ENCODE measurements around the gene WSCD1. TPM values are rescaled to one million over a fixed set of nuclear protein-coding genes. Genes with fewer than 3 reads are reported as not detected.

The WSCD1 gene
- total and polyA plus RNA-seq, 2 of the 4 experiments (the other 2 are of a cell fraction) = 0.07 TPM; not detected in 1

DNA sequence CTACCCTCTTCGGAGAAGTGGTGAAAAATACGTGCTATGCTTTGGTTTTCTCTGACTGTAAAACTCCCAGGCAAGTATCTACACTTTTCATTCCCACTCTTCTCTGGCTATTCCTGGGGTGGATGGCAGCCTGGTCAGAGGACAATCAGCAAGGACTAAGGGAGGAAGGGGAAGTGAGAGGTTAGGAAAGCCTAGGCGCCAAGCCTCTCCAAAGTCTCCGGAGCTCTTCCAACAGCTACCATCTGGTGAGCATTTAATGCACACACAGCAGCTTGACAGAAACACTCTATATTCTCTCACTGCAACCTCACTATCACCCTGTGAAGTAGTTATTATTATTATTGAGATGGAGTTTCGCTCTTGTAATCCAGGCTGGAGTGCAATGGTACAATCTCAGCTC is 65.1 kb downstream of the WSCD1 start:
- POLR2A ChIA-PET (ENCODE audit: unreplicated experiment) = no interaction called here
- H3K27me3 ChIP-seq (ENCODE audit: control insufficient read depth, insufficient read depth, low read length) = no peaks in the 10 kb centered on the region
- no peak overlapping the region for H4K91ac ChIP-seq (ENCODE audit: insufficient read depth, low read depth, low read length)
- H3K23ac ChIP-seq (ENCODE audit: low read depth, low read length) = no peak overlapping the region
- CTCF ChIA-PET = no interaction called here
- H3K4me2 ChIP-seq (ENCODE audit: low read depth, low read length) = no peak overlapping the region
- no peak overlapping the region for H4K5ac ChIP-seq (ENCODE audit: low read depth, low read length)
- no peak overlapping the region for H3K18ac ChIP-seq (ENCODE audit: low read depth, low read length)
- dilution Hi-C loops (cut with HindIII; ENCODE audit: low sequenced_read_pairs, unreplicated experiment) (no loop called here), in situ Hi-C loops (cut with MboI; ENCODE audit: low sequenced_read_pairs) (no loop called here), intact Hi-C loops (cut with micrococcal nuclease) (loop anchor here (10.0 kb wide), 1 partner anchor 60 kb away; the partner anchor contains the start of gene WSCD1)
- no peak overlapping the region for H3K56ac ChIP-seq (ENCODE audit: extremely low read depth, insufficient read depth, low read length)
- H2AFZ ChIP-seq (replicated peaks; ENCODE audit: low read length, poor library complexity) = no peak overlapping the region
- H3K9me3 ChIP-seq (ENCODE audit: control insufficient read depth, insufficient read depth, low read length) = peaks cover 15% of the 10 kb centered on the region
- H3K4me1 ChIP-seq (ENCODE audit: control insufficient read depth, insufficient read depth, low read length) = no peaks in the 10 kb centered on the region
- H3K27ac ChIP-seq (ENCODE audit: insufficient read depth, low read length) = no peak overlapping the region
- BruUV-seq (replicated peaks) = no TSS peak
- H3K9me1 ChIP-seq (ENCODE audit: insufficient read depth, low read length) = no peaks in the 10 kb centered on the region
- TF ChIP-seq NFE2L2 (IDR thresholded peaks at IDR 0.05; ENCODE audit: low read depth, low read length) (no peak), FOS (IDR thresholded peaks at IDR 0.05; ENCODE audit: low read depth, low read length) (no peak), CEBPB (IDR thresholded peaks at IDR 0.05; ENCODE audit: low read depth, low read length) (no peak), USF2 (IDR thresholded peaks at IDR 0.05; ENCODE audit: low read depth, low read length) (no peak), SMC3 (IDR thresholded peaks at IDR 0.05; ENCODE audit: low read depth, low read length) (no peak), RAD21 (IDR thresholded peaks at IDR 0.05; ENCODE audit: low read length) (no peak), MXI1 (IDR thresholded peaks at IDR 0.05; ENCODE audit: borderline replicate concordance, low read depth, low read length) (no peak), BHLHE40 (IDR thresholded peaks at IDR 0.05; ENCODE audit: low read depth, low read length) (no peak), RFX5 (IDR thresholded peaks at IDR 0.05; ENCODE audit: low read depth, low read length) (no peak), MAZ (IDR thresholded peaks at IDR 0.05; ENCODE audit: borderline replicate concordance, low read depth, low read length) (no peak), POLR2A (IDR thresholded peaks at IDR 0.05; ENCODE audit: low read depth, low read length) (no peak), CHD1 (IDR thresholded peaks at IDR 0.05; ENCODE audit: low read depth, low read length) (no peak), MAFK (IDR thresholded peaks at IDR 0.05; ENCODE audit: low read depth, low read length) (no peak)
- TF ChIP-seq, protein P1, sequence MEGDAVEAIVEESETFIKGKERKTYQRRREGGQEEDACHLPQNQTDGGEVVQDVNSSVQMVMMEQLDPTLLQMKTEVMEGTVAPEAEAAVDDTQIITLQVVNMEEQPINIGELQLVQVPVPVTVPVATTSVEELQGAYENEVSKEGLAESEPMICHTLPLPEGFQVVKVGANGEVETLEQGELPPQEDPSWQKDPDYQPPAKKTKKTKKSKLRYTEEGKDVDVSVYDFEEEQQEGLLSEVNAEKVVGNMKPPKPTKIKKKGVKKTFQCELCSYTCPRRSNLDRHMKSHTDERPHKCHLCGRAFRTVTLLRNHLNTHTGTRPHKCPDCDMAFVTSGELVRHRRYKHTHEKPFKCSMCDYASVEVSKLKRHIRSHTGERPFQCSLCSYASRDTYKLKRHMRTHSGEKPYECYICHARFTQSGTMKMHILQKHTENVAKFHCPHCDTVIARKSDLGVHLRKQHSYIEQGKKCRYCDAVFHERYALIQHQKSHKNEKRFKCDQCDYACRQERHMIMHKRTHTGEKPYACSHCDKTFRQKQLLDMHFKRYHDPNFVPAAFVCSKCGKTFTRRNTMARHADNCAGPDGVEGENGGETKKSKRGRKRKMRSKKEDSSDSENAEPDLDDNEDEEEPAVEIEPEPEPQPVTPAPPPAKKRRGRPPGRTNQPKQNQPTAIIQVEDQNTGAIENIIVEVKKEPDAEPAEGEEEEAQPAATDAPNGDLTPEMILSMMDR (conservative IDR thresholded peaks at IDR 0.05; ENCODE audit: low read depth, low read length) = no peak
- no peak overlapping the region for H2AK9ac ChIP-seq (replicated peaks; ENCODE audit: low read depth, low read length, poor library complexity)
- H2BK15ac ChIP-seq (ENCODE audit: low read depth, low read length) = no peak overlapping the region
- no peak overlapping the region for H3K4ac ChIP-seq (ENCODE audit: low read depth, low read length)
- ATAC-seq (ENCODE audit: low read depth) (no peak), DNase-seq (no peak)
- no peak overlapping the region for H2BK20ac ChIP-seq (ENCODE audit: low read depth, low read length)
- H3K4me3 ChIP-seq (ENCODE audit: insufficient read depth, low read depth, low read length) = no peak overlapping the region
- no peak overlapping the region for H4K8ac ChIP-seq (ENCODE audit: low read depth in 2 of 2, low read length in 2 of 2)
- no CpG with 5 or more reads among the region's 5 CpGs for WGBS, 2 experiments (ENCODE audit: extremely low coverage in 2 of 2, insufficient read length in 1 of 2)
- no peak overlapping the region for H2AK5ac ChIP-seq (ENCODE audit: low read depth, low read length)
- H3K79me1 ChIP-seq (ENCODE audit: low read depth in 1 of 2, low read length in 2 of 2) = no peaks in the 10 kb centered on the region
- no peak overlapping the region for H2BK5ac ChIP-seq (ENCODE audit: low read depth, low read length, poor library complexity, severe bottlenecking)
- H3K36me3 ChIP-seq (ENCODE audit: control insufficient read depth, insufficient read depth, low read length) = no peaks in the 10 kb centered on the region
- no peak overlapping the region for H2BK120ac ChIP-seq (ENCODE audit: low read depth, low read length)
- no peaks in the 10 kb centered on the region for H4K20me1 ChIP-seq (ENCODE audit: insufficient read depth, low read length)
- no peak overlapping the region for H3K14ac ChIP-seq (replicated peaks; ENCODE audit: low read depth, low read length)
- H3K9ac ChIP-seq (ENCODE audit: low read depth, low read length) = no peak overlapping the region

All from IMR-90 (cell line).